T1000 (cell line): ENCODE results near the gene DUSP1.

Experiments
- DNase-seq: peaks from one replicate; lab custom pipeline; 2025; ENCODE audit warnings: mixed read lengths; lab: John Stamatoyannopoulos, UW

DUSP1 gene

GRCh38 chr5:172743112-172743959, 27.7 kb downstream of the DUSP1 start:
- no peak for DNase-seq

- no peak for DNase-seq
Measured at GRCh38 chr5:172741206-172741582, 29.8 kb downstream of the DUSP1 start.

- peak; percentile 84 for DNase-seq
Measured at GRCh38 chr5:172740428-172741205, 30.4 kb downstream of the DUSP1 start.

- DNase-seq = no peak
Measured at GRCh38 chr5:172739375-172739774, 31.6 kb downstream of the DUSP1 start.

- no peak for DNase-seq
Measured at GRCh38 chr5:172736508-172737135, 34.4 kb downstream of the DUSP1 start.

GRCh38 chr5:172735141-172735831, 35.7 kb downstream of the DUSP1 start:
- DNase-seq = no peak

- no peak for DNase-seq
Measured at GRCh38 chr5:172733974-172734346, 37.0 kb downstream of the DUSP1 start.

- peak; percentile 71 for DNase-seq
Measured at GRCh38 chr5:172733131-172733973, 37.6 kb downstream of the DUSP1 start.

GRCh38 chr5:172732201-172732865, 38.7 kb downstream of the DUSP1 start:
- no peak for DNase-seq

GRCh38 chr5:172731680-172732074, 39.3 kb downstream of the DUSP1 start:
- DNase-seq = no peak

- no peak for DNase-seq
Measured at GRCh38 chr5:172730981-172731679, 39.9 kb downstream of the DUSP1 start.

GRCh38 chr5:172730222-172730621, 40.8 kb downstream of the DUSP1 start:
- no peak for DNase-seq

- DNase-seq = no peak
Measured at GRCh38 chr5:172729588-172729987, 41.4 kb downstream of the DUSP1 start.

GRCh38 chr5:172728481-172729241, 42.3 kb downstream of the DUSP1 start:
- no peak for DNase-seq

- DNase-seq = no peak
Measured at GRCh38 chr5:172727551-172727950, 43.4 kb downstream of the DUSP1 start.

- no peak for DNase-seq
Measured at GRCh38 chr5:172726966-172727365, 44.0 kb downstream of the DUSP1 start.

- no peak for DNase-seq
Measured at GRCh38 chr5:172725785-172726184, 45.2 kb downstream of the DUSP1 start.

- no peak for DNase-seq
Measured at GRCh38 chr5:172725273-172725672, 45.7 kb downstream of the DUSP1 start.
